Ishikawa (cell line): ENCODE data around the gene BIN1.

ENCODE experiments used
- CEBPB ChIP-seq: IDR thresholded peaks from 2 replicates; pipeline ENCODE4 v1.6.1; 2012
- CREB1 ChIP-seq: IDR thresholded peaks from 2 replicates; pipeline ENCODE4 v1.6.1; 2012; ENCODE audit warnings: low read depth
- EGR1 ChIP-seq: IDR thresholded peaks from 2 replicates; pipeline ENCODE4 v1.6.1; 2012
- EP300 ChIP-seq: IDR thresholded peaks from 2 replicates; pipeline ENCODE4 v1.6.1; 2012; ENCODE audit warnings: borderline replicate concordance
- FOXM1 ChIP-seq: IDR thresholded peaks from 2 replicates; pipeline ENCODE4 v1.6.1; 2012; ENCODE audit warnings: low read depth, borderline replicate concordance
- NFIC ChIP-seq: IDR thresholded peaks from 2 replicates; pipeline ENCODE4 v1.6.1; 2012
- RAD21 ChIP-seq: IDR thresholded peaks from 2 replicates; pipeline ENCODE4 v1.6.1; 2012; ENCODE audit warnings: low read depth
- TAF1 ChIP-seq: IDR thresholded peaks from 2 replicates; pipeline ENCODE4 v1.6.1; 2012; ENCODE audit warnings: low read depth, mild to moderate bottlenecking
- TCF12 ChIP-seq: IDR thresholded peaks from 2 replicates; pipeline ENCODE4 v1.6.1; 2012; ENCODE audit warnings: low read depth
- TEAD4 ChIP-seq: IDR thresholded peaks from 2 replicates; pipeline ENCODE4 v1.6.1; 2012
- YY1 ChIP-seq: IDR thresholded peaks from 2 replicates; pipeline ENCODE4 v1.6.1; 2012; ENCODE audit warnings: low read depth
- ZBTB7A ChIP-seq: IDR thresholded peaks from 2 replicates; pipeline ENCODE4 v1.6.1; 2012; ENCODE audit warnings: low read depth
- TF ChIP-seq, protein P1 (sequence below): IDR thresholded peaks from 2 replicates; pipeline ENCODE4 v1.6.1; 2012
- TF ChIP-seq, protein P2 (sequence below): IDR thresholded peaks from 2 replicates; pipeline ENCODE4 v1.6.1; 2012; ENCODE audit warnings: low read depth, mild to moderate bottlenecking
- TF ChIP-seq, protein P3 (sequence below): IDR thresholded peaks from 2 replicates; pipeline ENCODE4 v1.6.1; 2012

Gene BIN1

DNA sequence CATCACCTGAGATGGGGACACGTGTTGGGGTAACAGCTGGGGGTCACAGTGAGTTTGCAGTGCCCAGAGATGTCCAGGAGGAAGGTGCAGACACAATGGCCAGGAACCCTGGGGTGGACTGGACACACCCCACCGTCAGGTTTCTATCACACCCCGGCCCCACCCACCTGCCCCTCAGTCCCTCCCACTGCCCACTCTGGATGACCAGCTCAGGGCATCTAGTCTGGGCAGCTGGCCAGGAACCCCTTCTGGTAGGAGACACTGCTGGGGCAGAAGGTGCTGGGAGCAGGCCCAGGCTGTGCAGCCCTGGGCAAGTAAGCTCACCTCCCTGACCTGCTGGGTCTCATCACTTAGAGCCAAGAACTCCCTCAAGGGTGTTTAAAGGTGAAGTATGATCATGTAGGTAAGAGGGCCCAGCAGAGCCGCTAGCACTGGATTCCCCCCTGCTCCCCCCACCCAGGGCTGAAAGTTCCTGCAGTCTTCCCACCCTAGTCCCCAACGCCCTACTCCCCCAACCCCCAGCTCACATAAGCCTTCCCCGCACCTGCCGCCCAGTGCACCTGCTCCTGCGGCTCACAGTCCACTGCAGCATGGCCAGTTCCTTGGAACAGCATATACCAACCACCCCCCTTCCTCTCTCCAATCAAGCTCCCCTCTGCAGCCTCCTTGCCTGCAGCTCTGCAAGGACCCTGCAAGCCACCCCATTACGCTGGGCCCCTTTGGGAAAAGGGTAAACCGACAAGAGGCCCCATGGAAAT is 17.3 kb downstream of the BIN1 start:
- TF ChIP-seq YY1 (no peak), FOXM1 (no peak), RAD21 (no peak), TAF1 (no peak), TCF12 (no peak), ZBTB7A (no peak), CREB1 (no peak), TEAD4 (no peak), EGR1 (no peak), EP300 (no peak), CEBPB (no peak)
- TF ChIP-seq, protein P1, sequence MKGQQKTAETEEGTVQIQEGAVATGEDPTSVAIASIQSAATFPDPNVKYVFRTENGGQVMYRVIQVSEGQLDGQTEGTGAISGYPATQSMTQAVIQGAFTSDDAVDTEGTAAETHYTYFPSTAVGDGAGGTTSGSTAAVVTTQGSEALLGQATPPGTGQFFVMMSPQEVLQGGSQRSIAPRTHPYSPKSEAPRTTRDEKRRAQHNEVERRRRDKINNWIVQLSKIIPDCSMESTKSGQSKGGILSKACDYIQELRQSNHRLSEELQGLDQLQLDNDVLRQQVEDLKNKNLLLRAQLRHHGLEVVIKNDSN = no peak
- TF ChIP-seq, protein P2, sequence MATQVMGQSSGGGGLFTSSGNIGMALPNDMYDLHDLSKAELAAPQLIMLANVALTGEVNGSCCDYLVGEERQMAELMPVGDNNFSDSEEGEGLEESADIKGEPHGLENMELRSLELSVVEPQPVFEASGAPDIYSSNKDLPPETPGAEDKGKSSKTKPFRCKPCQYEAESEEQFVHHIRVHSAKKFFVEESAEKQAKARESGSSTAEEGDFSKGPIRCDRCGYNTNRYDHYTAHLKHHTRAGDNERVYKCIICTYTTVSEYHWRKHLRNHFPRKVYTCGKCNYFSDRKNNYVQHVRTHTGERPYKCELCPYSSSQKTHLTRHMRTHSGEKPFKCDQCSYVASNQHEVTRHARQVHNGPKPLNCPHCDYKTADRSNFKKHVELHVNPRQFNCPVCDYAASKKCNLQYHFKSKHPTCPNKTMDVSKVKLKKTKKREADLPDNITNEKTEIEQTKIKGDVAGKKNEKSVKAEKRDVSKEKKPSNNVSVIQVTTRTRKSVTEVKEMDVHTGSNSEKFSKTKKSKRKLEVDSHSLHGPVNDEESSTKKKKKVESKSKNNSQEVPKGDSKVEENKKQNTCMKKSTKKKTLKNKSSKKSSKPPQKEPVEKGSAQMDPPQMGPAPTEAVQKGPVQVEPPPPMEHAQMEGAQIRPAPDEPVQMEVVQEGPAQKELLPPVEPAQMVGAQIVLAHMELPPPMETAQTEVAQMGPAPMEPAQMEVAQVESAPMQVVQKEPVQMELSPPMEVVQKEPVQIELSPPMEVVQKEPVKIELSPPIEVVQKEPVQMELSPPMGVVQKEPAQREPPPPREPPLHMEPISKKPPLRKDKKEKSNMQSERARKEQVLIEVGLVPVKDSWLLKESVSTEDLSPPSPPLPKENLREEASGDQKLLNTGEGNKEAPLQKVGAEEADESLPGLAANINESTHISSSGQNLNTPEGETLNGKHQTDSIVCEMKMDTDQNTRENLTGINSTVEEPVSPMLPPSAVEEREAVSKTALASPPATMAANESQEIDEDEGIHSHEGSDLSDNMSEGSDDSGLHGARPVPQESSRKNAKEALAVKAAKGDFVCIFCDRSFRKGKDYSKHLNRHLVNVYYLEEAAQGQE = no peak
- TF ChIP-seq, protein P3, sequence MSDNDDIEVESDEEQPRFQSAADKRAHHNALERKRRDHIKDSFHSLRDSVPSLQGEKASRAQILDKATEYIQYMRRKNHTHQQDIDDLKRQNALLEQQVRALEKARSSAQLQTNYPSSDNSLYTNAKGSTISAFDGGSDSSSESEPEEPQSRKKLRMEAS = no peak

DNA sequence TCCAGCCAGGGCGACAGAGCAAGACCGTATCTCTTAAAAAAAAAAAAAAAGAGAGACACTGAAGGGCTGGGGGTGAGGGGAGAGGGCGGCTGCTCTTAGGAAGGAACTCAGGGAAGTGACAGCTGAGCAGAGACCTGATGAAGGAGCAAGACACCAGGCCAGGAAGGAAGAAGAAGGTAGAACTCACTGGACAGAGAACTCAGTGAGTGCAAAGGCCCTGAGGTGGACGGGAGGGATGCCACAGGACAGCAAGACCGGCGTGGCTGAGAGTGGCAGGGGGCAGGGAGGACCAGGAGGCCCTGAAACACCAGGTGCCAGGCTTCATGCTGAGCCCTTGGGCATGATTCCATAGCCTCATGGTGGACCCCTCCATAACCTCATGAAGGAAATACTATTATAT is 18.2 kb downstream of the BIN1 start:
- no peak for TF ChIP-seq TAF1
- TF ChIP-seq EP300 = no peak
- TF ChIP-seq CEBPB = no peak
- TF ChIP-seq, protein P1 = no peak
- no peak for TF ChIP-seq EGR1
- no peak for TF ChIP-seq TCF12
- no peak for TF ChIP-seq YY1
- no peak for TF ChIP-seq NFIC

DNA sequence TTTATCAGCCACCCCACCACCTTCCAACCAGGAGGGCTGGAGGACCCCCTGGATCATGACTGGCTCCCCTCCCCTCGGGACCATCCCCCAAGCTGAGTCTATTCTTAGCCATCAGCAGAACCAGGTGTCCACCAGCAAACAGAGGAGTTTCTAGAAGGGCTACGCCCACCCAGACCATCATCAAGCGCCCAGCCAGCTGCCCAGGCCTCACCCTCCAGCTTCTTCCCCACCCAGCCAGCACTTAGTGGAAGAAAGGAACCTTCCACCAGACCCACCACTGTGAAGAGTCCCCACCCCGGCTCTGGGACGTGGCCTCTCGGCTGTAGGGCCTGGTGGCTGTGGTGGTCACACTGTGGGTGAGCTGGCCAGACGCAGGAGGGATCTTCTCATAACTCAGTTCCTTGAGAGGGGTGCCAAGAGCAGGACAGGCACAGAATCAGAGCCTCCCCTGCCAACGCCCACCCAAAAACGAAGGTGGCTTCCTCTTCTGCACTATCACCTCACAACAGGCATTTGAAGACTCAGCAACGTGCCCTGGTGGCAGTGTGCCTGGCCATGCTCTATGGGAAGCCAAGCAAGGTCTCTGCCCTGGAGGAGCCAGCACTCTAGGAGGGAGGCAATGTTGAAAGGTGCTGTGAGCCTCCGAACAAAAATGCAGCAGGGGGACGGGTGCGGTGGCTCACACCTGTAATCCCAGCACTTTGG is 19.0 kb downstream of the BIN1 start:
- TF ChIP-seq CREB1 (no peak), TEAD4 (no peak), EGR1 (no peak), CEBPB (no peak), RAD21 (no peak), NFIC (no peak), FOXM1 (no peak)
- TF ChIP-seq, protein P3 = no peak
- TF ChIP-seq, protein P1 = no peak

DNA sequence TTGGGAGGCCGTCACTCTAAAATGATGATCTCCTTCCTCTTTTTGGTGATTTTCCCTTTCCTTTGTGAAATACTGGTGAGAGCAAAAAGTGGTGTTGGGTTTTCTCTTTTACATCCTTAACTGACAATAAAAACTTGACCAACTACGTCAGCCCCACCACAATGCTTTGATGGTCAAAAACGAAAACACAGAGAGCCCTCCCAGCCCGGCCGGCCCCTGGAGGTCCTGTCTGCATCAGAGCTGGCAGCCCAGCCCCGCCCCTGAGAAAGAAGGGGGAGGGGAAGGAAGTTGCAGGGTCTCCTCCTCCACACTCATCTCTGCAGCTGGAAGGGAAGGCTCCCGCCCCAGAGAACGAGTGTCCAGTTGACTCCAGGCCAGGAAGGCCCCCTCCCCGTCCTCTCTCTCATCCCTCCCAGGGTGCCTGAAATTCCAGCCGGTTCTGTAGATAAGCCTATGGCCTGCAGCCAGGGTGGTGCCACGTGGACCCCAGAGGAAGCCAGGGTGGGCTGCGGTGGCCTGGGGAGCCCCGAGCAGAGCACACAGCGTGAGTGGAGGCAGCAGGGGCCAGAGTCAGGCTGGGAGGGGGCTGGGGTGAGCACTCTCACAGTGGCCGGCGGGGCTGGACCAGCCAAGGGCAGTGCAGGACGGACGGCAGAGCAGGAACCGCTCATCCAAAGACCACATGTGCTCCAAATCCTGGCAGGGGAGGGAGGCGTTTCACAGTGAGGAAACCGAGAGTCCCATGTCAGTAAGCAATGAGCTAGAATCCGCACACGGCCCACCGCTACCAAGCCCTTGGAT is 19.8 kb downstream of the BIN1 start:
- TF ChIP-seq, protein P1 = no peak

DNA sequence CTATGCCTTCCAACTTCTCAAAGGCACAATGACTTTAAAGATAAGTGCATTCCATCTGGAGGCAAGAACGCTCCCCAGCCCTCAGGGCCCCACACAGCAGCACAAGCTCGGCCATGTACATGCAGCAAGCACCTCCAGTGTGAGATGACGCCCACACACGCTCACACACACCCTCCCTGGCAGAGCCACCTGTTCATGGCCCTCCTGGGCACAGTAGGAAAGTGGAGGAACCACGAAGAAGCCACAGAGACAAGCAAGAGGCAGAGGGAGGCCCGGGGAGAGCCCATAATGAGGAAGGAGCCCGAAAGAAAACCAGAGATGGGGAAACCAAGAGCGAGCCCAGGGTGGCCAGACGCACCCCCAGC is 21.7 kb downstream of the BIN1 start:
- TF ChIP-seq CREB1 = no peak
- TF ChIP-seq FOXM1 = no peak
- TF ChIP-seq, protein P1 = no peak
- TF ChIP-seq YY1 = no peak
- TF ChIP-seq ZBTB7A = no peak
- TF ChIP-seq EP300 = no peak
- TF ChIP-seq, protein P3 = no peak
